ENCODE data around the gene RAPGEF3.

RAPGEF3 gene

DNA sequence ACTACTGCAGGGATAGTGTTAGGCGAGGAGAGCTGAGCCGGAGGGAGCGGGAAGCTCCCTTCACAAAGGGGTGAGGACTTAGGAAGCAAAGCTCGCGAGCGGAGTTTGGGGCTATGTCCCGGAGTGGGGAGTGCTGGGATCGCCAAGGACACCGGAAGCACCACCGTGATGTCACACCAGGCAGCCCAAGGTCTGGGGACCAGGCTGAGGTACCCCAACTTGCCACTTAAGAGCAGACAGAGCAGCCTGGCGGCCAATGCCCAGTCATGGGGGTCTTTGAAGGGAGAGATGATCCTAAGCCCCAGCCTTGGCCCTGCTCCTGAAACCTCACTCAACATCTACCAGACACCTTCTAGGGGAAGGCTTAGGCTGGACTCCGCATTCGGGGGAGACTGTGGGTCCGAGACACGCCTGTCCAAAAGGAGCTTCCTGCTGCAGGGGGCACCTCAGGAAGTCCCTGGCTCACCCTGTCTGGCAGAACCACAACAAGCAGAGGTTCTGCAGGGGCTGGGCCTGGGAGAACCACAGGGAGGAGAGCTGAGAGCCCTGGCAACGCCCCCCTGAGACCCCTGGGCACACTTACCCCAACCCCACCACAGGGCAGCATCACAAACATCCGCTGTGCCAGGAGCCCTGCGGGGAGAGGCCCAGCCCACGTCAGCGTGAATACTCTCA is 32.1 kb upstream of the RAPGEF3 start:
- no peak for DNase-seq (ENCODE audit: low read depth)

DNA sequence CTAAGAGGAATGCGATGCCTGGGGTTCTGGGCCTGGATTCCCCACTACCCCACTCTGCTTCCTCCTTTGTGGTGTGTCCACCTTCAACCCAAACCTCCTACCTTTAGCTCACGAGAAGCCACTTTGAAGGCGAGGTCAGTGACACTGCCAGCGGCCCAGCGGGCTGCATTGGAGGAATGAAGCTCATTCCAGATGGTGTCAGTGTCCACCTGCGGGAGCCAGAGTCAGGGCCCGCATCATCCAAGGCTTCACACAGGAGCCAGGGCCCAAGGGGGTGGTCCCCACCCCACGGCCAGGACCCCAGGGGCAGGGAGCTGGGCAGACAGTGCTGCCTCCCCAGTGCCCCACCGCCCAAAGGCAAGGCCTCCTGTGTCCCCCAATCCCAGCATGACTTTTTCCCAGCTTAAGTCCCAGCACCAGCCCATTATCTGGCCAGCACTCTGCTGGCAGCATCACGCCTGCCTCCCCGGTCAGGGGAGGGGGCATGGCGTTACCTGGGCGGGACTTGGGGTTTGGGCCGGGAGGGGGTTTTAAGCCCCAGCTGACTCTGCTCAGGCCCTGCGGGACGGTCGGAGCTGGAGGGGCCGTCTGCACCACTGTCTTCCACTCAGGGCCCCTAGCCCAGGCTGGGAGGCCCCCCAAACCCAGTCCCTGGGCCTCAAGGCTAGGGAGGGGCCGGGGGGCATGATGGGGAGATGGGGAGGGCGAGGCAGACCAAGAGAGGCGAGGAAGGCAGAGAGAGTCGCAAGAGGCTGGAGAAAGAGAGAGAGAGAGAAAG is 31.2 kb upstream of the RAPGEF3 start:
- no peak for DNase-seq (ENCODE audit: low read depth)

GRCh38 chr12:47789141-47789540 is 30.5 kb upstream of the RAPGEF3 start:
- DNase-seq (ENCODE audit: low read depth) = no peak

- no peak for DNase-seq (ENCODE audit: low read depth)
Measured at GRCh38 chr12:47787596-47788319, 29.1 kb upstream of the RAPGEF3 start.

DNA sequence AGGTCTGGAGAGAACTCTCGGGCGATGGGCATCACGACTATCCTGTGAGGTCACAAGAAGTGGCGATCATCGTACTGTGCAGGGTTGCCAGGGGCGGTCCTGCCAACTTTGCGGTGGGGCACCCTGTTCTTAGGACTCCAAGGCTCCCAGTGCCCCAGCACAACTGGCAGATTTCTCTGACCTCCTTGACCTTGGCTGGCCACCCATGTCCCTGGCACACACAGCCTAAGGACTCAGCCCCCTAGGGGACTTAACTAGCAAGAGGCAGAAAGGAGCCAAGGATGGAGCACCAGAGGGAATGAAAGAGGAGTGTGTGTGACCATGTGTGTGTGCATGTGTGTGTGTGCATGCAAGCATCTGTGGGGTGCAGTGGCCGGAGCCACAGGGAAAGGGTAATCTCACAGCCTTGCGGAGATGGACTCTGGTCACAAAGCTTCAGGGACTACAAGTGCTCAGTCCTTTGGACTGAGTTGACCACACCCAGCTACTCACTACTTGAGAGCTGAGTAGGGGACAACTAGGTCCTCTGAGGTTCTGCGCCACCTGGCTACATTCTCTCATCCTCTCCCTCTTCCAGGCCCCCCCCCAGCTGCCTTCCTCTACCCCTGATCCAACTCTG is 28.1 kb upstream of the RAPGEF3 start:
- DNase-seq (ENCODE audit: low read depth) = no peak

DNA sequence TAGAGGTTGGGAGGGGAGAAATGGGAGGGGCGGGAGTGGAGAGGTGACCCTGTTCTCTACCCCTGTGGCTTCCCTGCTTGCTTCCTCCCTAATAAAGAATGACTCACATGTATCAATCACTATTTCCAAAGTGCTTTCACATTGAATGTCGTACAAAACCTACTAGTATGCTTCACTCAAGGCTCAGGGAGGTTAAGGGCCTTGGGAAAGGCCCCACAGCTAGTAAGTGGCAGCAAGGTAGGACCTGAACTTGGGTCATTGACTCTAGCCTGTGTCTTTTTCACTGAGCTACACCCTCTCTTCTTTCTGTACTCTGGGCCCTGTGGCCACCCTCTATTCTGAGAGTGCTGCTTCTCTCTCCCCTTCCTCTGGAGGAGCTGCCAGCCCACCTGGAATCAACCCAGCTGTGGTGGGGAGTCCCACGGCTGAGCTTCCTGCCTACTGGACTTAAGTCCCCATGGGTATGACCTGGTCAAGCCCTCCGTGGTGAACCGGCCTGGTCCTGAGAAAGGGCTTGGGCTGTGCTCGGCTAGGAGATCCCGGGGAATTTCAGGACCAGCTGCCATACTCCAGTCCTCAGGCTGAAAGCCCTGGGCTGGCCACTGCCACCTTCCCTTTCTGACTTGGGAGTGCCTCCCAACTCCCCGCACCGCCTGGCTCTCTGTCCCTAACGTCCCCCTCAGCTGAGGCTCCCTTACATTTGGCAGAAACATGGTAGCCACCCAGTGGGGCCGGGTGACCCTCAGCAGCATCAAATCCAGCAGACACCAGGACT is 27.4 kb upstream of the RAPGEF3 start:
- no peak for DNase-seq (ENCODE audit: low read depth)

DNA sequence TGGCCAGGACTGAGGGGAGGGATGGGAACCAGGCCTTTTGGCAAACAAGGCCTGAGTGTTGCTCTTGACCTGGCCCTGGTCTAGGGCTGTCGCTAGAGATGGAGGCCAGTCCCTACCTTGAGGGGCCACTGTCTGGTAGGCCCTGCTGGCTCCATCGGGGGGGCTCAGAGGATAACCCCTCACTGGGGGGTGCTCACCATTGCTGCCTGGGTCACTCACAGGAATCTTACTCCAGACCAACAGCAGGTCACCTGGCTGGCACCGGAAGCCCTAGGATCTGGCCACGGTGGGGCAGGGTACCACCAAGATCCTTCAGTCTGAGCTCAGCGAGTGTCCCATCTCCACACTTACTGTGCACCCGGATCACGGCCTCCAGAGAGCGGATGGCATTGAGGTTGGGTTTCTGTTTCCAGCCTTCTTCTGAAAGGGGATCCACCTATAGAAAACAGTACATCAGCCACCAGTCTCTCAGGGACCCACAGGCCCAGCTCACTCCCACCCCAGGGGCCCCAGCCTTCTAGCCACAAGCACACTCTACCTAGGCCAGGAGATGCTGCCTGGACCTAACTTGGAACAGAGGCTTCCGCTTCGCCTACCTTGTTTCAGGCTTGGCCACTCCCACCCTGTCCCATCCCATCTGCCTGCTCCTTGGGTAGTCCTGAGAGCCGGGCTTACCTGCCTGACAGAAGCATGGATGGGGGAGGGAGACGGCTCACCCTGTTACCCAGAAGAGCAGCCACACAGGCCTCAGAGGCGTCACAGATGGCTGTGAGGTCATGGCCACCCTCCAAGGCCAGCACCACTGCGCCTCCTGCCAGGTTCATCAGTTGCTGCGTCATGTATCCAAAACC is 26.6 kb upstream of the RAPGEF3 start:
- DNase-seq (ENCODE audit: low read depth) = no peak

GRCh38 chr12:47783821-47784819 is 25.4 kb upstream of the RAPGEF3 start:
- no peak for DNase-seq (ENCODE audit: low read depth)

DNA sequence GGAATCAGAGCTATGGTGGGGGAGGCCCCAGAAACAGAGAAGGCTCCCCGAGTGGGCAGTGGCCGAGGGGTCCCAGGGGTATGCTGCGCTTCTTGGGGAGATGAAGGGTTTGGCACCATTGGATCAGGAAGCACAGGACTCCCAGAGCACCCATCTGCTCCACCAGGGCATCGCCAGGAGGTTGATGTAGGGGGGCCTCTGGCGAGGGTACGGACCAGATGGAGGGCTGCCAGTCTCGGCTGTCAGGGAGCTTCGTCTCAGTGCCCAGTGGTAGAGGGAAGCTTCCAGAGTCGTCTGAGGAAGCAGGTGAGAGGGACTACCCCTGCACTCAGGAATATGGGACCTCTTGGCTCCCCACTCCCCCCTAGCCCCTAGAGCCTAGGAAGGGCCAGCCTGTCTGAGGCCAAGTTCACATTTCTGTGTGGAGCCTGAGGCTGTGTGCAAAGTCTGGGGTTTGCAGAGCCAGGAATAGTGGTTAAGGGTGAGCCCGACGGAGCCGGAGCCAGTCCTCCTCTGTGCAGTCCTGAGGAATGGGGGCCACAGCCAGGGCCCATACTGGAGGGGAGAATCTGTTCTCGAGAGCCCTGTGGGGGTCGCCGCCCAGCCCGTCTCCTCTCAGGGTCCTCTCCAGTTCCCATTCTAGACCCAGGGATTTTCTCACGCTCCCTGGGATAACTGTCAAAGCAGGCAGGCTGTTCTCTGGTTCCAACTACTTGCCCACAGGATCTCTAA is 24.5 kb upstream of the RAPGEF3 start:
- no peak for DNase-seq (ENCODE audit: low read depth)

DNA sequence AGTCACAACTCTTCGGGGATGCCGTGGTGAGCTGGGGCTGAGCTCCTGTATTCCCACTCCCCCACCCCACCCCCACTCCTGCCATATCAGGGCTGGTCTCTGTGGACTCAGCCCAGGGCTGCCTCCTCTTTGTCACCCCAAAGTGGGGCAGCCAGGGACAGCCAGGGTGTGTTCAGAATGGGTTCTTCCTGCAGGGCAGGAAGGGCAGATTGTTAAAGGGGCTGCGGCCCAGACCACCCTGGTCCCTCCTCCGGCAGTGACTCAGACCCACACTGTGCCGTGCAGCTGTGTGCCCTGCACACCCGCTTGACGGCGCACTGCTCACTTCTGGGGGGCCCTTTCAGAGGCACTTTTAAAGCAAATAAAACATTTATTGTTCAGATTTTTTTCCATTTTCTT is 23.7 kb upstream of the RAPGEF3 start:
- no peak for DNase-seq (ENCODE audit: low read depth)

DNA sequence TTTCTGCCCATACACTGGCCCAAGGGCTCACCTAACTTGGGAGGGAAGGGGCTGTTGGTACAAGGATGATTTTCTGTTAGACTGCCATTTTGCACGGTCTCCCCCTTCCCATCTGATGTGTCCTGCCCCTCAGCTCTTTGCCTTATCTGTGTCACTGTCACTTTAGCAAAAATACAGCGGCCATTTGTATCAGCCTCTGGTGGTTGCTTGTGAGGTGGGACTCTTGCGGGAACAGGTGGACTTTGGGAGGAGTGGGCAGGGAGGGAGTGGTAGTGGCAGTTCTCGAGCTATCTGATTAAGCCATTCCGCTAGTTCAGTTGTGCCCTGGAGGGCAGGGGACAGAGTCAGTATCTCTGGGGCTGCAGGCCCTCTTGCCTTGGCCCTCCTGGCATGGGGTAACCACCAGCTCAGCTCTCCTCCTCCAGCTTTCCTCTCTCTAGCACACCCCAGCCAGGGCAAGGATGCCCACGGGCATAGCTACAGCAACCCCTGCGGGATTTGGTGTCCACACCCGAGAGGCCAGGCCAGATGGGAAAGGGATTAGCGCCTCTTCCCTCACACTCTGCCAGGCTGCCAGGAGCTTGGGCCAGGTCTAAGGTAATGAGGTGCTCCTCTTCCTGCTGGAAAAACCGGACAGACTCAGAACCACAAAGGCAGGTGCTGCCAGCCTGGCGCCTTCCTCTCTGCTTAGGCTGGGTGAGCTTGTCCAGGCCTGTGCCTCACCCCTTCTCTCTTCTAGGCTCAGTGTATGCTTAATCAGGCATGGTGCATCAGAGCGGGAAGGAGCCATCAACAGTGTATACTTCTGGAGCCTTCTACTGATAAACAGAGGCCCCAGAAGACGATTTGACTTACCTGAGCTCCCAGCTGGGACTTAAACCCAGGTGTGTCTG is 23.0 kb upstream of the RAPGEF3 start:
- no peak for DNase-seq (ENCODE audit: low read depth)

DNA sequence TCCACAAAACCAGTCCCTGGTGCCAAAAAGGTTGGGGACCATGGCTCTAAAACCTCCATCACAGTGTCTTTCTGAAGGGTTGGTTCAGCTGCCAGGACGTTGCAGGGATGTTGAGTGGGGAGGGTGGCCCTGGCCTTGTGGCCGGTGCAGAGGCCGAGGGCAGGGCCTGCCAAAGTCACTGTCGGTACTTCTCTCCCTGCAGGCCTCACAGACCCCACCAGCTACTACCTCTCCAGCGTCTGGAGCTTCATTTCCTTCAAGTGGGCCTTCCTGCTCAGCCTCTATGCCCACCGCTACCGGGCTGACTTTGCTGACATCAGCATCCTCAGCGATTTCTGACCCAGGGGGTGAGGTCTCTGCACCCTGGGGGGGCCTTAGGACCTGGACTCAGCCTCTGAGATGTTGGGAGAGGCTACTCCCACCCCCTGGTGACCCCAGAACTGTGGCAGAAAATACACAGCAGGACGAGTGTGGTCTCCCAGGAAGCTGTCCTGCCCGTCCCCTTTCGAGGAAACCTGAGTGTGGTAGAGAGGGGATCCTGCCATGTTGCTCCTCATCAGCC is 21.3 kb upstream of the RAPGEF3 start:
- no peak for DNase-seq (ENCODE audit: low read depth)

DNA sequence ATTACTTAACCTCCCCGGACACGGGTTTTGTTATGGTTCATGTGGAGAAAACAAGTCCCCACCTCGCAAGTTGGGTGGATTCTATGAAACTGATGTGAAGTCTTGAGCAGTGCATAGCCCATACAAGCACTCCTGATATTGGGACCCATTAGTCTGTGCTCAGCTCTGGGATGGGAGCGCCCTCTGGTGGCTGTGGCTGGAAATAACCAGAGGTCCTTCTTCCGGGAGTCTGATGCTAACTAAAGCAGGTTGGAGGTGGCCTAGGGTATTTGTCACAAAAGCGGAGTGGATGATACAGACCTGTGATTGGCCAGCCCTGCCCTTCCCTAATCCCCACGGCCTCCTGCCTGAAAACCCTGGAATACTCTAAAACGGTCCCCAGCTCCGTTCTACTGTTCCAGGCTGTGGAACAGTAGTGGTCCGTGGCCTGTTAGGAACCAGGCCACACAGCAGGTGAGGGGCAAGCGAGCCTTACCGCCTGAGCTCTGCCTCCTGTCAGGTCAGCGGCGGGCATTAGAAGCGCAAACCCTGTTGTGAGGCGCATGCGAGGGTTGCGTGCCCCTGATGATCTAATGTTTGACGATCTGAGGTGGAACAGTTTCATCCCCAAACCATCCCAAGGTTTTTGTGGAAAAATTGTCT is 20.7 kb upstream of the RAPGEF3 start:
- DNase-seq (ENCODE audit: low read depth) = peak; percentile 85

GRCh38 chr12:47778881-47779280 is 20.2 kb upstream of the RAPGEF3 start:
- no peak for DNase-seq (ENCODE audit: low read depth)

- DNase-seq (ENCODE audit: low read depth) = no peak
Measured at GRCh38 chr12:47777741-47778558, 19.3 kb upstream of the RAPGEF3 start.

DNA sequence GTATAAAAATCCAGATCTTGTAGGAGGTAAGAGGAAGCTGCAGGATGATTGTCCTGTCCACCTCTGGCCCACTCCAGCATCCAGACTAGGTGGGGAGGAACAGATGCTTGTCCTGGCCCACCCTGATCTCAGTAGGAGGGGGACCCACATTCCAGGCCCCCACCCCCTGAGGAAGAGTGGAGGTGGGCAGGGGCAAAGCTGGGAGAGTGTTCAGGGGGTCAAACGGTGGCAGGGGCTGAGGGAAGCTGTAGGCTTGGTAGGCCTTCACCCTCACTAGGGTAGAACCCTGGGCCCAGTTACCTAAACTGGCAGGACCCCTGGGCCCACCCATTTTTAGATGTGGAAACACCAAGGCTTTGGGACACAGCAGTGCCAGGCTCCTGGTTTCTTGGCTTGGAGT is 18.5 kb upstream of the RAPGEF3 start:
- no peak for DNase-seq (ENCODE audit: low read depth)
